ENCODE measurements around the gene NALCN.

Gene NALCN

GRCh38 chr13:101416181-101417042 is at the start of gene NALCN:
NALCN (minus strand) TSS chr13:101416508; CDS start chr13:101399126, 17,382 bp downstream.
- DNase-seq, result peak; percentile 75

GRCh38 chr13:101465877-101466276 is 49.6 kb upstream of the NALCN start:
- DNase-seq, result no peak

- no peak for DNase-seq
Measured at GRCh38 chr13:101457176-101457575, 40.9 kb upstream of the NALCN start.

- no peak for DNase-seq
Measured at GRCh38 chr13:101455863-101456262, 39.6 kb upstream of the NALCN start.

GRCh38 chr13:101454767-101455166 is 38.5 kb upstream of the NALCN start:
- DNase-seq, result no peak

- DNase-seq, result no peak
Measured at GRCh38 chr13:101453784-101454201, 37.5 kb upstream of the NALCN start.

GRCh38 chr13:101452519-101453485 is 36.5 kb upstream of the NALCN start, which contains the start of gene ITGBL1:
ITGBL1 (plus strand) TSS chr13:101452675; CDS start chr13:101452834, 159 bp downstream.
- peak; percentile 53 for DNase-seq

- DNase-seq, result no peak
Measured at GRCh38 chr13:101451641-101452040, 35.3 kb upstream of the NALCN start.

- DNase-seq, result no peak
Measured at GRCh38 chr13:101450749-101451130, 34.4 kb upstream of the NALCN start.

- DNase-seq, result no peak
Measured at GRCh38 chr13:101449790-101450748, 33.8 kb upstream of the NALCN start.

GRCh38 chr13:101447852-101448251 is 31.5 kb upstream of the NALCN start:
- DNase-seq, result no peak

GRCh38 chr13:101434486-101434885 is 18.2 kb upstream of the NALCN start:
- DNase-seq, result no peak

- no peak for DNase-seq
Measured at GRCh38 chr13:101433895-101434294, 17.6 kb upstream of the NALCN start.

- no peak for DNase-seq
Measured at GRCh38 chr13:101429733-101430132, 13.4 kb upstream of the NALCN start.

GRCh38 chr13:101425623-101426022 is 9.3 kb upstream of the NALCN start:
- DNase-seq, result no peak

- DNase-seq, result no peak
Measured at GRCh38 chr13:101425156-101425471, 8.8 kb upstream of the NALCN start.

GRCh38 chr13:101424381-101425155 is 8.3 kb upstream of the NALCN start:
- no peak for DNase-seq

GRCh38 chr13:101423872-101424271 is 7.6 kb upstream of the NALCN start:
- peak; percentile 88 for DNase-seq

GRCh38 chr13:101417501-101417900 is 1.2 kb upstream of the NALCN start:
- no peak for DNase-seq

- DNase-seq, result peak; percentile 84
Measured at GRCh38 chr13:101417043-101417406, 717 bp upstream of the NALCN start.

- peak; percentile 29 for DNase-seq
Measured at GRCh38 chr13:101415358-101416174, 742 bp downstream of the NALCN start.
